Activated CD4-positive, alpha-beta T cell treated with anti-CD3 and anti-CD28 coated beads, Interleukin-2, Interleukin-4, amounts not matched to agents 100 ng/mL and 50 ng/mL, durations not matched to agents 16 hours and 8 hours (primary cell): Measurements from ENCODE around the gene TMEM63B.

ENCODE experiments used
- DNase-seq: peaks from one replicate; pipeline ENCODE4 v3.0.0-alpha.2; 2020; ENCODE audit warnings: low spot score

Gene TMEM63B

GRCh38 chr6:44117397-44118128 is 9.8 kb upstream of the TMEM63B start:
- DNase-seq = no peak

- DNase-seq = no peak
Observed at GRCh38 chr6:44119704-44120262, 7.6 kb upstream of the TMEM63B start.

- no peak for DNase-seq
Observed at GRCh38 chr6:44120692-44121443, 6.5 kb upstream of the TMEM63B start.

- DNase-seq = peak; percentile 47
Observed at GRCh38 chr6:44122801-44123200, 4.6 kb upstream of the TMEM63B start.

GRCh38 chr6:44123544-44123943 is 3.8 kb upstream of the TMEM63B start:
- no peak for DNase-seq

- peak; percentile 81 for DNase-seq
Observed at GRCh38 chr6:44126320-44127149, 819 bp upstream of the TMEM63B start.

- no peak for DNase-seq
Observed at GRCh38 chr6:44128020-44128917, 915 bp downstream of the TMEM63B start.

GRCh38 chr6:44129841-44130322 is 2.5 kb downstream of the TMEM63B start:
- DNase-seq = no peak

GRCh38 chr6:44131892-44132291 is 4.5 kb downstream of the TMEM63B start:
- DNase-seq = no peak

- no peak for DNase-seq
Observed at GRCh38 chr6:44132476-44132875, 5.1 kb downstream of the TMEM63B start.

GRCh38 chr6:44133003-44133931 is 5.9 kb downstream of the TMEM63B start:
- DNase-seq = no peak

GRCh38 chr6:44133981-44134711 is 6.8 kb downstream of the TMEM63B start:
- DNase-seq = no peak

- no peak for DNase-seq
Observed at GRCh38 chr6:44135173-44135758, 7.9 kb downstream of the TMEM63B start.

GRCh38 chr6:44135875-44136274 is 8.5 kb downstream of the TMEM63B start:
- no peak for DNase-seq

- DNase-seq = no peak
Observed at GRCh38 chr6:44138717-44139350, 11.5 kb downstream of the TMEM63B start.

GRCh38 chr6:44139351-44139743 is 12.0 kb downstream of the TMEM63B start:
- DNase-seq = no peak

- DNase-seq = no peak
Observed at GRCh38 chr6:44142835-44143234, 15.5 kb downstream of the TMEM63B start.

GRCh38 chr6:44143731-44144130 is 16.4 kb downstream of the TMEM63B start:
- DNase-seq = no peak
